Keratinocyte (primary cell): ENCODE data around the gene SNX8. TPM values are rescaled to one million over a fixed set of nuclear protein-coding genes. Genes with fewer than 3 reads are reported as not detected.

ENCODE experiments used
- DNase-seq: peaks from one replicate; pipeline ENCODE4 v3.0.0-alpha.2; 2011; ENCODE audit warnings: low read depth, missing footprints, low spot score
- FAIRE-seq: peaks from 2 replicates; lab custom pipeline; 2011; peaks lifted over from hg19 to GRCh38; lab: Jason Lieb, UNC
- H2AFZ ChIP-seq: 2 replicates; pipeline ENCODE4 v1.6.0; 2012; ENCODE audit warnings: low read length, control low read depth, inconsistent platforms; ENCODE audit not compliant: control insufficient read depth
- H3K27ac ChIP-seq: 2 replicates; pipeline ENCODE4 v1.5.1; 2011; ENCODE audit warnings: low read length; ENCODE audit not compliant: control insufficient read depth, insufficient read depth
- H3K27me3 ChIP-seq: 3 replicates; pipeline ENCODE4 v1.6.0; 2011; ENCODE audit warnings: low read length; ENCODE audit not compliant: control insufficient read depth, insufficient read depth; ENCODE audit errors: extremely low read depth
- H3K36me3 ChIP-seq, 2 experiments: 2 replicates in 1 of 2; 3 replicates in 1 of 2; pipeline ENCODE4 v1.5.1; 2011; ENCODE audit warnings: low read length in 2 of 2, mild to moderate bottlenecking in 1 of 2; ENCODE audit not compliant: control insufficient read depth in 2 of 2, insufficient read depth in 2 of 2; ENCODE audit errors: extremely low read depth in 1 of 2
- H3K4me1 ChIP-seq: 3 replicates; pipeline ENCODE4 v1.5.1; 2011; ENCODE audit warnings: low read length; ENCODE audit not compliant: control insufficient read depth, insufficient read depth; ENCODE audit errors: extremely low read depth
- H3K4me2 ChIP-seq: 3 replicates; pipeline ENCODE4 v1.6.0; 2011; ENCODE audit warnings: low read depth, low read length; ENCODE audit not compliant: control insufficient read depth, insufficient read depth; ENCODE audit errors: extremely low read depth
- H3K4me3 ChIP-seq, 3 experiments: fragments of 200-600 bp in 1 of 3; sonication (generic) in 1 of 3; 2 replicates in 2 of 3; 3 replicates in 1 of 3; pipeline ENCODE4 v1.5.1; 2011 to 2016; ENCODE audit warnings: low read length in 3 of 3, mild to moderate bottlenecking in 3 of 3, control low read depth in 2 of 3, inconsistent platforms in 1 of 3, low read depth in 1 of 3, mixed read lengths in 1 of 3, mixed run types in 1 of 3, moderate library complexity in 1 of 3; ENCODE audit not compliant: control insufficient read depth in 2 of 3, insufficient read depth in 2 of 3; ENCODE audit errors: extremely low read depth in 1 of 3
- H3K79me2 ChIP-seq: 2 replicates; pipeline ENCODE4 v1.6.0; 2012; ENCODE audit warnings: low read length; ENCODE audit not compliant: control insufficient read depth, insufficient read depth
- H3K9ac ChIP-seq: 3 replicates; pipeline ENCODE4 v1.6.0; 2011; ENCODE audit warnings: low read length; ENCODE audit not compliant: control insufficient read depth, insufficient read depth; ENCODE audit errors: extremely low read depth
- H3K9me1 ChIP-seq: 3 replicates; pipeline ENCODE4 v1.6.0; 2011; ENCODE audit warnings: low read length; ENCODE audit not compliant: control insufficient read depth, insufficient read depth; ENCODE audit errors: extremely low read depth
- H3K9me3 ChIP-seq: 2 replicates; pipeline ENCODE4 v1.5.1; 2012; ENCODE audit warnings: low read depth, low read length; ENCODE audit not compliant: control insufficient read depth
- H4K20me1 ChIP-seq: 3 replicates; pipeline ENCODE4 v1.6.0; 2011; ENCODE audit warnings: low read length; ENCODE audit not compliant: control insufficient read depth, insufficient read depth; ENCODE audit errors: extremely low read depth
- CTCF ChIP-seq, 3 experiments: IDR thresholded peaks in 1 of 3; conservative IDR thresholded peaks in 1 of 3; optimal IDR thresholded peaks in 1 of 3; 2 replicates in 2 of 3; 3 replicates in 1 of 3; pipeline versions ENCODE3 to v1.5.1; 2011; ENCODE audit warnings: low read length in 3 of 3, mild to moderate bottlenecking in 3 of 3, moderate library complexity in 2 of 3, control low read depth in 1 of 3, inconsistent platforms in 1 of 3; ENCODE audit not compliant: insufficient read depth in 2 of 3; ENCODE audit errors: extremely low read depth in 1 of 3
- EZH2 ChIP-seq: IDR thresholded peaks from one replicate; pipeline ENCODE4 v1.6.1; 2012; ENCODE audit warnings: inconsistent platforms, mild to moderate bottlenecking, low read length, moderate library complexity
- dilution Hi-C: fragments of 300-500 bp; cut with MboI; formaldehyde crosslinking; loops from one replicate; pipeline ENCODE4 v1.7.0; 2020; ENCODE audit warnings: low sequenced_read_pairs; ENCODE audit not compliant: extremely low pct_ligation_motif_present
- polyA minus RNA-seq, 3 experiments: library from RNA; depleted of rRNA, polyadenylated mRNA; stranded (reverse); fragments of >200 nt; gene quantifications; 1 replicate in 1 of 3; 2 replicates in 1 of 3; 3 replicates in 1 of 3; pipeline ENCODE4 v1.2.3, GENCODE V29; 2011
- polyA plus RNA-seq, 5 experiments: library from polyadenylated mRNA; depleted of rRNA in 3 of 5; stranded (reverse) in 3 of 5; stranded (forward) in 1 of 5; unstranded in 1 of 5; fragments of >200 nt; gene quantifications; 1 replicate in 1 of 5; 2 replicates in 3 of 5; 3 replicates in 1 of 5; pipeline versions ENCODE4 v1.2.1 to v1.2.3, GENCODE V29; 2011 to 2012; ENCODE audit warnings: missing spikeins in 2 of 5, low read depth in 1 of 5, low replicate concordance in 1 of 5

Gene SNX8
- polyA plus RNA-seq (18.0 to 28.0 TPM (median 24.2 TPM) in 3 replicates), polyA minus RNA-seq (32.6 to 65.7 TPM (median 40.5 TPM) in 3 replicates)
- 9.6 TPM for polyA plus RNA-seq (2011; ENCODE audit: low read depth)
- polyA plus RNA-seq (2011; cell fraction: cytosol; rRNA removed): 14.3 and 24.2 TPM in 2 replicates
- 19.1 and 25.0 TPM in 2 replicates for polyA plus RNA-seq (2011; cell fraction: nucleus; rRNA removed)
- polyA plus RNA-seq (2012; ENCODE audit: low replicate concordance): 14.1 and 25.0 TPM in 2 replicates
- 20.1 TPM for polyA minus RNA-seq (2011; cell fraction: cytosol; rRNA and poly(A)+ RNA removed)
- polyA minus RNA-seq (2011; cell fraction: nucleus; rRNA and poly(A)+ RNA removed): 8.3 and 15.7 TPM in 2 replicates

GRCh38 chr7:2314209-2314955 lies at the start of gene SNX8:
SNX8 (minus strand) TSS chr7:2314441; CDS start chr7:2314421, 20 bp downstream.
- Histone ChIP-seq H3K4me3 (peak within 1 kb of the TSS; percentile 55 to 92 (median 68)), H3K9me3 (no peaks in the 10 kb centered on the region), H4K20me1 (no peaks in the 10 kb centered on the region), H3K27ac (no peak within 1 kb of the TSS), H2AFZ (peak within 1 kb of the TSS; percentile 61), H3K27me3 (no peaks in the 10 kb centered on the region), H3K9ac (peak within 1 kb of the TSS; percentile 72), H3K79me2 (peaks cover 6% of the 10 kb centered on the region), H3K4me1 (no peaks in the 10 kb centered on the region), H3K4me2 (peak within 1 kb of the TSS; percentile 67), H3K9me1 (no peaks in the 10 kb centered on the region), H3K36me3 (no peaks in the 10 kb centered on the region)
- FAIRE-seq: no peak
- peak; percentile 80 for DNase-seq
- dilution Hi-C loops: no loop called here
- TF ChIP-seq EZH2 (no peak), CTCF (optimal IDR thresholded peaks at IDR 0.05 in 1 of 3, IDR thresholded peaks at IDR 0.05 in 1 of 3, conservative IDR thresholded peaks at IDR 0.05 in 1 of 3; ENCODE audit: extremely low read depth in 1 of 3, insufficient read depth in 2 of 3, low read length in 3 of 3) (no peak)

GRCh38 chr7:2362385-2363088 lies 48.3 kb upstream of the SNX8 start:
- Histone ChIP-seq H3K9me1 (no peaks in the 10 kb centered on the region), H3K4me3 (no peak overlapping the region), H4K20me1 (peaks cover 28% of the 10 kb centered on the region), H3K4me1 (peaks cover 11% of the 10 kb centered on the region), H3K36me3 (peaks cover 31 to 58% of the 10 kb centered on the region in 2 experiments), H3K27me3 (no peaks in the 10 kb centered on the region), H3K79me2 (peaks cover 62% of the 10 kb centered on the region), H3K27ac (no peak overlapping the region), H3K9ac (no peak overlapping the region), H3K4me2 (no peak overlapping the region), H3K9me3 (no peaks in the 10 kb centered on the region), H2AFZ (no peak overlapping the region)
- DNase-seq (no peak), FAIRE-seq (no peak)
- dilution Hi-C loops: no loop called here
- no peak for TF ChIP-seq EZH2
- no peak for TF ChIP-seq CTCF (optimal IDR thresholded peaks at IDR 0.05 in 1 of 3, IDR thresholded peaks at IDR 0.05 in 1 of 3, conservative IDR thresholded peaks at IDR 0.05 in 1 of 3; ENCODE audit: extremely low read depth in 1 of 3, insufficient read depth in 2 of 3, low read length in 3 of 3)
